OCI-LY3 (cell line): Measurements from ENCODE around the gene DYNC1I1.

Experiments used
- H2AFZ ChIP-seq: fragments of 200-600, 300-600 bp; shearing (Covaris generic); 2 replicates; pipeline ENCODE4 v1.6.0; 2014; ENCODE audit warnings: antibody characterized with exemption, low read depth, low read length
- H3K27ac ChIP-seq: fragments of 200-600, 300-600 bp; sonication (generic); 2 replicates; pipeline ENCODE4 v1.5.1; 2014; ENCODE audit warnings: mild to moderate bottlenecking, low read length, moderate library complexity, mixed read lengths
- H3K27me3 ChIP-seq: fragments of 200-600, 300-600 bp; sonication (generic); 2 replicates; pipeline ENCODE4 v1.6.1; 2014; ENCODE audit warnings: low read depth, low read length, mixed read lengths
- H3K36me3 ChIP-seq: fragments of 200-600, 300-600 bp; sonication (generic); replicated peaks from 2 replicates; pipeline ENCODE3; 2014; ENCODE audit warnings: low read depth, low read length, mixed read lengths
- H3K4me1 ChIP-seq: fragments of 300-600, 200-600 bp; sonication (generic); 2 replicates; pipeline ENCODE4 v1.6.1; 2014; ENCODE audit warnings: low read length, mixed read lengths
- H3K4me2 ChIP-seq: fragments of 200-600, 300-600 bp; sonication (generic); 2 replicates; pipeline ENCODE4 v1.6.1; 2014; ENCODE audit warnings: low read length, mixed read lengths
- H3K4me3 ChIP-seq: fragments of 300-600, 200-600 bp; sonication (generic); 2 replicates; pipeline ENCODE4 v1.5.1; 2014; ENCODE audit warnings: antibody characterized with exemption, mild to moderate bottlenecking, low read length, moderate library complexity
- H3K79me2 ChIP-seq: fragments of 300-600, 200-600 bp; shearing (Covaris generic); 2 replicates; pipeline ENCODE4 v1.6.1; 2014; ENCODE audit warnings: mild to moderate bottlenecking, low read length, mixed read lengths
- H3K9ac ChIP-seq: fragments of 300-600, 200-600 bp; shearing (Covaris generic); 2 replicates; pipeline ENCODE4 v1.6.0; 2014; ENCODE audit warnings: mild to moderate bottlenecking, low read length, moderate library complexity
- H3K9me3 ChIP-seq: fragments of 200-600, 300-600 bp; shearing (Covaris generic); 2 replicates; pipeline ENCODE4 v1.6.1; 2014; ENCODE audit warnings: low read length, mixed read lengths; ENCODE audit not compliant: insufficient read depth
- H4K20me1 ChIP-seq: fragments of 200-600, 300-600 bp; sonication (generic); 2 replicates; pipeline ENCODE4 v1.6.1; 2016; ENCODE audit warnings: low read length, mixed read lengths; ENCODE audit not compliant: insufficient read depth
- EZH2phosphoT487 ChIP-seq: fragments of 200-600 bp; shearing (Covaris generic); IDR thresholded peaks from 2 replicates; pipeline ENCODE4 v1.6.1; 2018; ENCODE audit warnings: antibody characterized with exemption, mixed run types, low read depth
- TF ChIP-seq, protein P1 (sequence below): fragments of 200-600, 300-600 bp; sonication (generic); IDR thresholded peaks from 2 replicates; pipeline ENCODE4 v1.5.1; 2014; ENCODE audit warnings: antibody characterized with exemption, low read length, low read depth

DYNC1I1 gene

DNA sequence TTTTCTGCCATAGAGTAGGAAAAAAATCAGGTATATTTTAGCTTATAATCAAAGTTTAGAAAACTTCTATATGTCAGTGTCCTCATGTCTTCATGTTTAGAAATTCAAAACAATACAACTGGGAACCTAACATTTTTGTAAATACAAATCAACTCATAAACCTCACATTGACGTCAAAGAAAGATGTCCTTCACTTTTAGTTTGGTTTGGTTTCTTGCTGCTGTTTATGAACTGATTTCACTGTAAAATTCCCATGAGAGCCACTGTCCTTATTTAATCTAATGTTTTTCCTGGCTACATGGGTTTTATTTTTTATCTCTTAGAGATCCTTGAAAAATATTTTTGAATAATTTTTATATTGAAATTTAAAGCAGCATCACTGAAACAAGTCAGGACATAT is 208.4 kb downstream of the DYNC1I1 start:
- Histone ChIP-seq H3K36me3 (no peaks in the 10 kb centered on the region), H2AFZ (no peak overlapping the region), H4K20me1 (no peaks in the 10 kb centered on the region), H3K9me3 (no peaks in the 10 kb centered on the region), H3K4me2 (no peak overlapping the region), H3K9ac (no peak overlapping the region), H3K27ac (no peak overlapping the region), H3K4me1 (no peaks in the 10 kb centered on the region), H3K79me2 (no peaks in the 10 kb centered on the region), H3K27me3 (no peaks in the 10 kb centered on the region), H3K4me3 (no peak overlapping the region)
- TF ChIP-seq, protein P1, sequence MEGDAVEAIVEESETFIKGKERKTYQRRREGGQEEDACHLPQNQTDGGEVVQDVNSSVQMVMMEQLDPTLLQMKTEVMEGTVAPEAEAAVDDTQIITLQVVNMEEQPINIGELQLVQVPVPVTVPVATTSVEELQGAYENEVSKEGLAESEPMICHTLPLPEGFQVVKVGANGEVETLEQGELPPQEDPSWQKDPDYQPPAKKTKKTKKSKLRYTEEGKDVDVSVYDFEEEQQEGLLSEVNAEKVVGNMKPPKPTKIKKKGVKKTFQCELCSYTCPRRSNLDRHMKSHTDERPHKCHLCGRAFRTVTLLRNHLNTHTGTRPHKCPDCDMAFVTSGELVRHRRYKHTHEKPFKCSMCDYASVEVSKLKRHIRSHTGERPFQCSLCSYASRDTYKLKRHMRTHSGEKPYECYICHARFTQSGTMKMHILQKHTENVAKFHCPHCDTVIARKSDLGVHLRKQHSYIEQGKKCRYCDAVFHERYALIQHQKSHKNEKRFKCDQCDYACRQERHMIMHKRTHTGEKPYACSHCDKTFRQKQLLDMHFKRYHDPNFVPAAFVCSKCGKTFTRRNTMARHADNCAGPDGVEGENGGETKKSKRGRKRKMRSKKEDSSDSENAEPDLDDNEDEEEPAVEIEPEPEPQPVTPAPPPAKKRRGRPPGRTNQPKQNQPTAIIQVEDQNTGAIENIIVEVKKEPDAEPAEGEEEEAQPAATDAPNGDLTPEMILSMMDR, result no peak
- no peak for TF ChIP-seq EZH2phosphoT487

DNA sequence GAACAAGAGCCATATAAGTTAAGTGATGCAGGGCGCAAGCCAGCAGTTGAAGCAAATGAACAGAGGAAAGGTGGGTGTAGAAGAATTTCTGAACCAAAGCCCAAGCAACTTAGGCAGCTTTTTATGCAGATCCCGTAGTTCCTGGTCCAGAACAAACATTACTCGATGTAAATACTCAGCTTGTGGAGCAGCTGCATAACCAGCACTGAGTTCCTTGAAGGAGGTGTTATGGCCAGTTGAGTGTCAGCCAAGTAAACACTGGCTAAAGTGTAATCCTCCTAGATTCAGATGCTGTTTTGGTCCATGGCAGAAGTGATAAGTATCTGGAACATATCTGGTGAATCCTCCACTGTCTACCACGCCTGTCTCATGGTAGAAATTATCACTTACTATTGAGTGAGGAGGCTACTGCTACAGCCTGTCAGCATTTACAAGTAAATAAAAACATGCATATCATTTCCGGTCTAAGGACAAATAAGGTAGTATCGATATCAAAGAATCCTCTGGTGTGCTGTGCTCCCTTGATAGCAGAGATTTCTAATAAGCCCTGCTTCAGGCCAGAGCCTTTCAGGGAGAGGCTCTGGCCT is 213.9 kb downstream of the DYNC1I1 start:
- H3K27me3 ChIP-seq, result 0 out of 2 replicates have a peak, but pooled peaks cover 4% of the 10 kb centered on the region
- H3K79me2 ChIP-seq, result no peaks in the 10 kb centered on the region
- H3K4me3 ChIP-seq, result no peak overlapping the region
- H3K36me3 ChIP-seq, result no peaks in the 10 kb centered on the region
- no peaks in the 10 kb centered on the region for H4K20me1 ChIP-seq
- H3K27ac ChIP-seq, result no peak overlapping the region
- H3K4me1 ChIP-seq, result no peaks in the 10 kb centered on the region
- H3K9ac ChIP-seq, result no peak overlapping the region
- no peak overlapping the region for H2AFZ ChIP-seq
- no peak overlapping the region for H3K4me2 ChIP-seq
- H3K9me3 ChIP-seq, result no peaks in the 10 kb centered on the region
- no peak for TF ChIP-seq EZH2phosphoT487
- TF ChIP-seq, protein P1, result no peak

DNA sequence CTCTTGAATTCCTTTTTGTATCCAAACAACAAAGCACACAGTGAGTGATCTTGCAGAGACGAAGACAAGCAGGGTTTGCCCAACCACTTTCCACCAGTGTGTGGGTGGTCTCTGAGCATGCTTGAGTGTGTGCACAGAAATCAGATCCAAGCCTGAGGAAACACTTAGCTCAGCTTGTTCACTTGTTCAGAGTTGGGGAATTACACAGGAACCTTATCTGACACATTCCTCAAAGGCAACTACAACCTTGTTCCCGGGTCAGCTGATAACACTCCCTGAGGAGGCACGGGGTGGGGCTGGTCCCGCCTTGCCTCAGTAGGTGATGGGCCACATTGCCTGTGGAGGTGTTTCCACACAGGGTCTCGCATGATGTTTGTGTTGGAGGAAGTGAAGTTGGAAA is 216.9 kb downstream of the DYNC1I1 start:
- TF ChIP-seq EZH2phosphoT487, result no peak
- TF ChIP-seq, protein P1, result no peak
- Histone ChIP-seq H3K36me3 (no peaks in the 10 kb centered on the region), H3K79me2 (no peaks in the 10 kb centered on the region), H3K4me3 (no peak overlapping the region), H3K4me2 (no peak overlapping the region), H3K27ac (no peak overlapping the region), H3K9me3 (no peaks in the 10 kb centered on the region), H4K20me1 (no peaks in the 10 kb centered on the region), H3K4me1 (no peaks in the 10 kb centered on the region), H3K27me3 (0 out of 2 replicates have a peak, but pooled peaks cover 4% of the 10 kb centered on the region), H3K9ac (no peak overlapping the region), H2AFZ (no peak overlapping the region)

DNA sequence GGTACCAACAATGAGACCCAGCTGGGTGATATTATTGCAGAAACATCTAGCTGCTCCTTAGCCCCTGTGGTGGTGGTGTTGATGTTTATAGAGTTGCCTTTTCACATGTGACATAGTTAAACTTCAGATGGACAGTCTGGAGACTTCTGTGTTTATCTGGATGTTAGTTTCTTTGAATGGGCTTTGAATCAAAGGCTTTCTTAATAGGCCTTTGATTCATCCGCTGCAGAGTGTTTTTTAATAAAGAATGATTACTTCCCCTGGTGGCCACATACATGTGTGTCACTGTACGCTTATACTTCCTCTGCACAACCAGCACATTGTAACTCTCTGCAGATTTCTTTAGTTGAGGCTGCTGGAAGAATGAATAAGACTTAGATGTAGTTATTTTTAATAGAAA is 221.0 kb downstream of the DYNC1I1 start:
- Histone ChIP-seq H3K4me2 (no peak overlapping the region), H3K27ac (no peak overlapping the region), H3K36me3 (no peaks in the 10 kb centered on the region), H2AFZ (no peak overlapping the region), H3K79me2 (no peaks in the 10 kb centered on the region), H3K9ac (no peak overlapping the region), H3K9me3 (no peaks in the 10 kb centered on the region), H3K4me1 (no peaks in the 10 kb centered on the region), H3K4me3 (no peak overlapping the region), H4K20me1 (no peaks in the 10 kb centered on the region), H3K27me3 (0 out of 2 replicates have a peak, but pooled peaks cover 2% of the 10 kb centered on the region)
- TF ChIP-seq, protein P1, result no peak
- TF ChIP-seq EZH2phosphoT487, result no peak
